ENCODE data around the gene AREL1.
A peak's percentile ranks its signal among the peaks of the same experiment; 100 is the strongest.

Gene AREL1

GRCh38 chr14:74697976-74698375, 14.9 kb downstream of the AREL1 start:
- DNase-seq, result no peak

GRCh38 chr14:74697543-74697942, 15.3 kb downstream of the AREL1 start:
- no peak for DNase-seq

- no peak for DNase-seq
Observed at GRCh38 chr14:74697011-74697410, 15.9 kb downstream of the AREL1 start.

GRCh38 chr14:74695406-74695805, 17.5 kb downstream of the AREL1 start:
- no peak for DNase-seq

GRCh38 chr14:74693191-74693590, 19.7 kb downstream of the AREL1 start:
- no peak for DNase-seq

- no peak for DNase-seq
Observed at GRCh38 chr14:74691456-74691855, 21.4 kb downstream of the AREL1 start.

- no peak for DNase-seq
Observed at GRCh38 chr14:74685921-74686678, 26.8 kb downstream of the AREL1 start.

- no peak for DNase-seq
Observed at GRCh38 chr14:74685056-74685455, 27.8 kb downstream of the AREL1 start.

GRCh38 chr14:74684434-74684833, 28.4 kb downstream of the AREL1 start:
- DNase-seq, result peak in 2 of 6 experiments; percentile 14 to 18

GRCh38 chr14:74683406-74683805, 29.5 kb downstream of the AREL1 start:
- peak in 1 of 6 experiments; percentile 1 for DNase-seq

GRCh38 chr14:74682169-74682952, 30.5 kb downstream of the AREL1 start:
- DNase-seq, result no peak

GRCh38 chr14:74675219-74675618, 37.7 kb downstream of the AREL1 start:
- DNase-seq, result no peak

- DNase-seq, result no peak
Observed at GRCh38 chr14:74673768-74674167, 39.1 kb downstream of the AREL1 start.

GRCh38 chr14:74671789-74672188, 41.1 kb downstream of the AREL1 start:
- DNase-seq, result no peak

- DNase-seq, result no peak
Observed at GRCh38 chr14:74670726-74671411, 42.0 kb downstream of the AREL1 start.

- no peak for DNase-seq
Observed at GRCh38 chr14:74669846-74670245, 43.0 kb downstream of the AREL1 start.

GRCh38 chr14:74669256-74669655, 43.6 kb downstream of the AREL1 start:
- DNase-seq, result no peak

- no peak for DNase-seq
Observed at GRCh38 chr14:74667758-74668157, 45.1 kb downstream of the AREL1 start.

- DNase-seq, result no peak
Observed at GRCh38 chr14:74664717-74665116, 48.2 kb downstream of the AREL1 start.

- no peak for DNase-seq
Observed at GRCh38 chr14:74663884-74664283, 49.0 kb downstream of the AREL1 start.

GRCh38 chr14:74661726-74662450, 51.0 kb downstream of the AREL1 start:
- no peak for DNase-seq

- no peak for DNase-seq
Observed at GRCh38 chr14:74660863-74661262, 52.0 kb downstream of the AREL1 start.

GRCh38 chr14:74660167-74660566, 52.7 kb downstream of the AREL1 start:
- no peak for DNase-seq
